ENCODE measurements around the gene CAST.
A peak's percentile ranks its signal among the peaks of the same experiment; 100 is the strongest.
"Not testable (repeated sequence)": the region's sequence is repeated elsewhere in the genome, so short reads cannot be mapped to it uniquely, and the experiment has no call there.

CAST gene

GRCh38 chr5:96775689-96776088 is 113.5 kb downstream of the CAST start:
- DNase-seq (ENCODE audit: low read depth in 1 of 2, low spot score in 1 of 2), result no peak

- no peak for DNase-seq (ENCODE audit: low read depth in 1 of 2, low spot score in 1 of 2)
Measured at GRCh38 chr5:96776621-96777020, 114.4 kb downstream of the CAST start.

- DNase-seq (ENCODE audit: low read depth in 1 of 2, low spot score in 1 of 2), result no peak
Measured at GRCh38 chr5:96778409-96778808, 116.2 kb downstream of the CAST start.

- no peak for DNase-seq (ENCODE audit: low read depth in 1 of 2, low spot score in 1 of 2)
Measured at GRCh38 chr5:96780626-96781025, 118.5 kb downstream of the CAST start.

- DNase-seq (ENCODE audit: low read depth in 1 of 2, low spot score in 1 of 2), result no peak
Measured at GRCh38 chr5:96781031-96781971, 119.1 kb downstream of the CAST start.

- no peak for DNase-seq (ENCODE audit: low read depth in 1 of 2, low spot score in 1 of 2)
Measured at GRCh38 chr5:96783326-96783725, 121.2 kb downstream of the CAST start.

GRCh38 chr5:96785326-96786109 is 123.3 kb downstream of the CAST start:
- DNase-seq (ENCODE audit: low read depth in 1 of 2, low spot score in 1 of 2), result no peak

GRCh38 chr5:96788112-96788749 is 126.1 kb downstream of the CAST start:
- no peak for DNase-seq (ENCODE audit: low read depth in 1 of 2, low spot score in 1 of 2)

GRCh38 chr5:96789794-96790330 is 127.7 kb downstream of the CAST start:
- DNase-seq (ENCODE audit: low read depth in 1 of 2, low spot score in 1 of 2), result no peak

- DNase-seq (ENCODE audit: low read depth in 1 of 2, low spot score in 1 of 2), result no peak
Measured at GRCh38 chr5:96790961-96791504, 128.9 kb downstream of the CAST start.

- peak in 1 of 2 donors; percentile 33 for DNase-seq (ENCODE audit: low read depth in 1 of 2, low spot score in 1 of 2)
Measured at GRCh38 chr5:96794757-96795156, 132.6 kb downstream of the CAST start.

- DNase-seq (ENCODE audit: low read depth in 1 of 2, low spot score in 1 of 2), result no peak
Measured at GRCh38 chr5:96795626-96796025, 133.4 kb downstream of the CAST start.

- DNase-seq (ENCODE audit: low read depth in 1 of 2, low spot score in 1 of 2), result no peak
Measured at GRCh38 chr5:96796434-96796833, 134.3 kb downstream of the CAST start.

- not testable (repeated sequence) for DNase-seq (ENCODE audit: low read depth in 1 of 2, low spot score in 1 of 2)
Measured at GRCh38 chr5:96801718-96802117, 139.5 kb downstream of the CAST start.

GRCh38 chr5:96807075-96807654 is 145.0 kb downstream of the CAST start:
- DNase-seq (ENCODE audit: low read depth in 1 of 2, low spot score in 1 of 2), result peak in 1 of 2 donors; percentile 9

- no peak for DNase-seq (ENCODE audit: low read depth in 1 of 2, low spot score in 1 of 2)
Measured at GRCh38 chr5:96808541-96808828, 146.3 kb downstream of the CAST start.

GRCh38 chr5:96808868-96809558 is 146.8 kb downstream of the CAST start:
- DNase-seq (ENCODE audit: low read depth in 1 of 2, low spot score in 1 of 2), result no peak

GRCh38 chr5:96809921-96810320 is 147.7 kb downstream of the CAST start:
- DNase-seq (ENCODE audit: low read depth in 1 of 2, low spot score in 1 of 2), result peak in 1 of 2 donors; percentile 11

- DNase-seq (ENCODE audit: low read depth in 1 of 2, low spot score in 1 of 2), result no peak
Measured at GRCh38 chr5:96812851-96813250, 150.7 kb downstream of the CAST start.

- DNase-seq (ENCODE audit: low read depth in 1 of 2, low spot score in 1 of 2), result no peak
Measured at GRCh38 chr5:96814041-96814440, 151.9 kb downstream of the CAST start.

Data from activated CD4-positive, alpha-beta T cell treated with anti-CD3 and anti-CD28 coated beads, Interleukin-2, amount 50 U/mL, for 24 hours (primary cell).